GM12873 (cell line): ENCODE results near the gene MEI4.

Experiments used
- CTCF ChIP-seq: IDR thresholded peaks from 2 replicates; pipeline ENCODE4 v1.5.1; 2012; ENCODE audit warnings: low read depth, mild to moderate bottlenecking, moderate library complexity, low read length, control low read depth; ENCODE audit not compliant: insufficient read depth; ENCODE audit errors: missing control alignments

The MEI4 gene

GRCh38 chr6:77926198-77926751 is 273.4 kb downstream of the MEI4 start:
- no peak for TF ChIP-seq CTCF

- TF ChIP-seq CTCF, result no peak
These were observed 277.5 kb downstream of the MEI4 start for GRCh38 chr6:77930382-77930781.

GRCh38 chr6:77930952-77931351 is 278.1 kb downstream of the MEI4 start:
- TF ChIP-seq CTCF, result no peak

- no peak for TF ChIP-seq CTCF
These were observed 309.2 kb downstream of the MEI4 start for GRCh38 chr6:77962070-77962469.

GRCh38 chr6:77965449-77965848 is 312.6 kb downstream of the MEI4 start:
- TF ChIP-seq CTCF, result no peak

GRCh38 chr6:77972334-77972733 is 319.5 kb downstream of the MEI4 start:
- no peak for TF ChIP-seq CTCF
